Peyer's patch (tissue), 4 donors: Measurements from ENCODE around the gene RAB41. TPM values are rescaled to one million over a fixed set of nuclear protein-coding genes. Genes with fewer than 3 reads are reported as not detected.
"Not testable (repeated sequence)": the region's sequence is repeated elsewhere in the genome, so short reads cannot be mapped to it uniquely, and the experiment has no call there.

Experiments used
- DNase-seq, 3 donors: peaks; one replicate each; pipeline ENCODE4 v3.0.0-alpha.2; 2017 to 2019
- H3K27ac ChIP-seq, 4 donors: fragments of 200-600 bp; sonication (generic); one replicate each; pipeline ENCODE4 v1.5.1; 2016 to 2019
- H3K27me3 ChIP-seq, 2 donors: fragments of 200-600 bp; sonication (generic); one replicate each; pipeline ENCODE4 v1.5.1; 2019
- H3K36me3 ChIP-seq, 3 donors: fragments of 200-600 bp; sonication (generic); one replicate each; pipeline ENCODE4 v1.5.1; 2016 to 2019
- H3K4me1 ChIP-seq, 4 donors: fragments of 200-600 bp; sonication (generic); one replicate each; pipeline ENCODE4 v1.5.1; 2016 to 2019
- H3K4me3 ChIP-seq, 4 donors: fragments of 200-600 bp; sonication (generic); 1 replicate in 3 of 4; 2 replicates in 1 of 4; pipeline ENCODE4 v1.5.1; 2016 to 2019; ENCODE audit warnings: mild to moderate bottlenecking in 1 of 4
- H3K9me3 ChIP-seq, 4 donors: fragments of 200-600 bp; sonication (generic); one replicate each; pipeline ENCODE4 v1.5.1; 2016 to 2019; ENCODE audit warnings: mild to moderate bottlenecking in 1 of 4
- CTCF ChIP-seq, 6 experiments: fragments of 450-650 bp in 4 of 6; fragments of 200-600 bp in 2 of 6; sonication (generic) in 1 of 6; IDR thresholded peaks; one replicate each; pipeline ENCODE4 v1.5.1; 2017 to 2019; ENCODE audit warnings: antibody characterized with exemption in 6 of 6, mild to moderate bottlenecking in 3 of 6, moderate library complexity in 1 of 6
- POLR2A ChIP-seq, 2 donors: fragments of 450-650 bp; IDR thresholded peaks; one replicate each; pipeline ENCODE4 v1.5.1; 2017; ENCODE audit warnings: antibody characterized with exemption in 2 of 2, mild to moderate bottlenecking in 2 of 2, moderate library complexity in 2 of 2
- total RNA-seq, 4 donors: library from RNA; depleted of rRNA; stranded (reverse); fragments of >200 nt; gene quantifications; one replicate each; pipeline ENCODE4 v1.1.0, GENCODE V29; 2016

RAB41 gene
- total RNA-seq = not detected

- Histone ChIP-seq H3K27me3 (no peaks in the 10 kb centered on the region), H3K9me3 (no peaks in the 10 kb centered on the region), H3K4me3 (no peak within 1 kb of the TSS), H3K4me1 (no peaks in the 10 kb centered on the region), H3K27ac (no peak within 1 kb of the TSS), H3K36me3 (no peaks in the 10 kb centered on the region)
- no peak for TF ChIP-seq POLR2A (IDR thresholded peaks at IDR 0.05)
- no peak for TF ChIP-seq CTCF (IDR thresholded peaks at IDR 0.05)
- no peak for DNase-seq
Observed at GRCh38 chrX:70281951-70282350, at the start of gene RAB41. TSS of gene RAB41 (plus strand) at chrX:70282172. CDS start at chrX:70282218, 46 bp downstream.

GRCh38 chrX:70234355-70234754, 47.6 kb upstream of the RAB41 start, which contains the start of gene AWAT1:
TSS of gene AWAT1 (plus strand) at chrX:70234655. CDS start at chrX:70234696, 41 bp downstream.
- Histone ChIP-seq H3K4me1 (no peaks in the 10 kb centered on the region), H3K4me3 (no peak within 1 kb of the TSS), H3K27ac (no peak within 1 kb of the TSS), H3K36me3 (no peaks in the 10 kb centered on the region), H3K9me3 (no peaks in the 10 kb centered on the region), H3K27me3 (no peaks in the 10 kb centered on the region)
- TF ChIP-seq POLR2A (IDR thresholded peaks at IDR 0.05) (no peak), CTCF (IDR thresholded peaks at IDR 0.05) (no peak)
- DNase-seq = no peak

- no peak overlapping the region for H3K27ac ChIP-seq
- no peaks in the 10 kb centered on the region for H3K27me3 ChIP-seq
- H3K36me3 ChIP-seq = no peaks in the 10 kb centered on the region
- no peak for DNase-seq
- no peak overlapping the region for H3K4me3 ChIP-seq
- TF ChIP-seq POLR2A (IDR thresholded peaks at IDR 0.05) (no peak), CTCF (IDR thresholded peaks at IDR 0.05) (no peak)
- H3K4me1 ChIP-seq = no peaks in the 10 kb centered on the region
- no peaks in the 10 kb centered on the region for H3K9me3 ChIP-seq
Observed at GRCh38 chrX:70240751-70241150, 41.2 kb upstream of the RAB41 start.

- Histone ChIP-seq H3K4me3 (no peak overlapping the region), H3K36me3 (no peaks in the 10 kb centered on the region), H3K27me3 (no peaks in the 10 kb centered on the region), H3K4me1 (no peaks in the 10 kb centered on the region), H3K27ac (no peak overlapping the region), H3K9me3 (no peaks in the 10 kb centered on the region)
- no peak for DNase-seq
- TF ChIP-seq POLR2A (IDR thresholded peaks at IDR 0.05) (no peak), CTCF (IDR thresholded peaks at IDR 0.05) (no peak)
Observed at GRCh38 chrX:70241501-70241900, 40.5 kb upstream of the RAB41 start.

GRCh38 chrX:70243601-70244000, 38.4 kb upstream of the RAB41 start:
- not testable (repeated sequence) for DNase-seq, H3K27ac ChIP-seq, H3K9me3 ChIP-seq, H3K27me3 ChIP-seq, H3K4me3 ChIP-seq, H3K4me1 ChIP-seq, H3K36me3 ChIP-seq

GRCh38 chrX:70244881-70245280, 37.1 kb upstream of the RAB41 start:
- H3K27ac ChIP-seq = no peak overlapping the region
- H3K9me3 ChIP-seq = no peaks in the 10 kb centered on the region
- TF ChIP-seq POLR2A (IDR thresholded peaks at IDR 0.05) (no peak), CTCF (IDR thresholded peaks at IDR 0.05) (no peak)
- no peak overlapping the region for H3K4me3 ChIP-seq
- no peak for DNase-seq
- H3K27me3 ChIP-seq = no peaks in the 10 kb centered on the region
- no peaks in the 10 kb centered on the region for H3K36me3 ChIP-seq
- H3K4me1 ChIP-seq = no peaks in the 10 kb centered on the region
